ENCODE data around the gene PRKCZ.

- TF ChIP-seq EZH2 (IDR thresholded peaks at IDR 0.05; ENCODE audit: insufficient read depth, poor library complexity, severe bottlenecking) (no peak), EZH2phosphoT487 (IDR thresholded peaks at IDR 0.05; ENCODE audit: insufficient read depth, low read depth) (no peak)
These were observed 62.1 kb downstream of the PRKCZ start for GRCh38 chr1:2112280-2112701.

Measured in GM23248 (cell line).